Prostate gland (tissue), 2 donors: ENCODE data around the gene ZC3H13.

Experiments used
- POLR2A ChIP-seq: fragments of 450-650 bp; IDR thresholded peaks from one replicate; pipeline ENCODE4 v1.6.1; 2016; ENCODE audit warnings: antibody characterized with exemption, mild to moderate bottlenecking
- POLR2AphosphoS5 ChIP-seq: sonication (generic); formaldehyde crosslinking; IDR thresholded peaks from one replicate; pipeline ENCODE4 v1.6.1; 2017; ENCODE audit warnings: antibody characterized with exemption
- TF ChIP-seq, protein P1 (sequence below), 4 experiments: fragments of 200-600 bp in 2 of 4; fragments of 450-650 bp in 2 of 4; sonication (generic) in 2 of 4; IDR thresholded peaks; 1 replicate in 3 of 4; 2 replicates in 1 of 4; pipeline ENCODE4 v1.5.1; 2016 to 2019; ENCODE audit warnings: antibody characterized with exemption in 4 of 4, mild to moderate bottlenecking in 2 of 4, moderate library complexity in 2 of 4

DNA sequence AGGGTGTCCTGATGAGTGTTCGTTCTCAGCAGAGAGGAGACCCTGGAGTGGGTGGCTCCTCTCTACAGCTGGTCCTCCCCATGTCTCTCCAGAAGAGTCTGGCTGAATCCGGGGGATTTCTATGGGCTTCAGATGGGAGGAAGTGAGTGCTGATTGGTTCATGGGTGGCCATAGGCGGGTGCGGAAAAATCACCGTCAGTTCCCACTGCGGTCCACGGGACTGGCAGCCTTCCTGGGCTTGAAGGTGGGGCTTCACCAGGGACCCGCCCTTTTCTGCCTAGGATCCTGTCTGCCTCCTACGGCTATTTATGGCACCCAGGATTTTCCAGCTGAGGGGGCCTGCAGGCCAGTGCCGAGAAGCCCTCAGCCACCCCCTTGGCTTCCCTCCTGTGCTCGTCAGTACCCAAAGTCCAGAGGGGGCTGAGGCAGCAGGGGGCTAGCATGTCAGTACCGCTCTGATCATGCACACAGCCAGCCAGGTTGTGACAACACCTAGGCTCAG is 33.9 kb upstream of the ZC3H13 start:
- no peak for TF ChIP-seq POLR2AphosphoS5
- TF ChIP-seq, protein P1, sequence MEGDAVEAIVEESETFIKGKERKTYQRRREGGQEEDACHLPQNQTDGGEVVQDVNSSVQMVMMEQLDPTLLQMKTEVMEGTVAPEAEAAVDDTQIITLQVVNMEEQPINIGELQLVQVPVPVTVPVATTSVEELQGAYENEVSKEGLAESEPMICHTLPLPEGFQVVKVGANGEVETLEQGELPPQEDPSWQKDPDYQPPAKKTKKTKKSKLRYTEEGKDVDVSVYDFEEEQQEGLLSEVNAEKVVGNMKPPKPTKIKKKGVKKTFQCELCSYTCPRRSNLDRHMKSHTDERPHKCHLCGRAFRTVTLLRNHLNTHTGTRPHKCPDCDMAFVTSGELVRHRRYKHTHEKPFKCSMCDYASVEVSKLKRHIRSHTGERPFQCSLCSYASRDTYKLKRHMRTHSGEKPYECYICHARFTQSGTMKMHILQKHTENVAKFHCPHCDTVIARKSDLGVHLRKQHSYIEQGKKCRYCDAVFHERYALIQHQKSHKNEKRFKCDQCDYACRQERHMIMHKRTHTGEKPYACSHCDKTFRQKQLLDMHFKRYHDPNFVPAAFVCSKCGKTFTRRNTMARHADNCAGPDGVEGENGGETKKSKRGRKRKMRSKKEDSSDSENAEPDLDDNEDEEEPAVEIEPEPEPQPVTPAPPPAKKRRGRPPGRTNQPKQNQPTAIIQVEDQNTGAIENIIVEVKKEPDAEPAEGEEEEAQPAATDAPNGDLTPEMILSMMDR (IDR thresholded peaks at IDR 0.05) = no peak
- TF ChIP-seq POLR2A = no peak
